ENCODE results near the gene TK2.

GRCh38 chr16:66548868-66549267, 1.1 kb downstream of the TK2 start:
- TF ChIP-seq GATA2 (IDR thresholded peaks at IDR 0.05; ENCODE audit: low read depth, low read length) (no peak), GATA3 (IDR thresholded peaks at IDR 0.05; ENCODE audit: low read depth, low read length) (no peak)

Data from SH-SY5Y (cell line).